GM11168 (cell line): ENCODE measurements around the gene CSRP1.

Source experiments
- in situ Hi-C: fragments of 300-500 bp; cut with MboI; formaldehyde crosslinking; loops from one replicate; pipeline ENCODE4 v1.12.0; 2022; ENCODE audit warnings: low sequenced_read_pairs; ENCODE audit not compliant: unreplicated experiment

The CSRP1 gene

DNA sequence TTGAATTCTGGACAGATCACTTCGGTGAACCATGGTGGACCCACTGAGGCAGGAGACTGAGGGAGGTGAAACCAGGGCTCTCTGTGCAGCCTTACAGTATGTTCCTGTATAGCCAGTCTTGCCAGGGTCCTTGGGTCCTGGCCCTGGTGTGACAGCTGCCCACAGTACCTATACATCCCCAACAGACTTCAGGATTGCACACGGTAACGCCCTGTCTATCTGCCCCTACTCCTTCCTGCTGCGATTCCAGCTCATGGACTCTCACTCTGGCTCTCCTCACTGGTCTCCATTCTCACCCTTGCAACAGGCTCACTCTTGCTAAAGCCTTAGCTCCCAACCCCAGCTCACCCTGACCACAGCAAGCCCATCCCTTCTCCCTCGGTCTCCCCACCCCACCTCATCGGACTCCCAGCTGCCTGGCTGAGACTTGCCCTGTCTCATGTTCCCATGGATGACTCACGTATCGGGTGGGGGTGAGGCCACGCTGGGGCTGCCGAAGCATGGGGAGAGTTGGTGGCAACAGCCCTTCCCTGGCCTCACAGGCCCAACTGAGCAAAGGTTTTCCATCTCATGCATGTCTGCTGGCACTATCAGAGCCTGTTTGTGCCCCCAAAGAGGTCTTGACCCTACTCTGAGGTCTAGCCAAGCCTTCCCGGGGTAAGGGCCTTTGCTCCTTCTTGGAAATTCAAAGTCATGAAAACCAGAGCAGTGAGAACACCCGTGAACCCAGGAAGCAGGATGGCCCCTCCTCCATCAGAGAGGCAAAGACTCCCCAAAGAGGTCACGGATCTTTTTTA lies 45.1 kb downstream of the CSRP1 start:
- in situ Hi-C loops = no loop called here

DNA sequence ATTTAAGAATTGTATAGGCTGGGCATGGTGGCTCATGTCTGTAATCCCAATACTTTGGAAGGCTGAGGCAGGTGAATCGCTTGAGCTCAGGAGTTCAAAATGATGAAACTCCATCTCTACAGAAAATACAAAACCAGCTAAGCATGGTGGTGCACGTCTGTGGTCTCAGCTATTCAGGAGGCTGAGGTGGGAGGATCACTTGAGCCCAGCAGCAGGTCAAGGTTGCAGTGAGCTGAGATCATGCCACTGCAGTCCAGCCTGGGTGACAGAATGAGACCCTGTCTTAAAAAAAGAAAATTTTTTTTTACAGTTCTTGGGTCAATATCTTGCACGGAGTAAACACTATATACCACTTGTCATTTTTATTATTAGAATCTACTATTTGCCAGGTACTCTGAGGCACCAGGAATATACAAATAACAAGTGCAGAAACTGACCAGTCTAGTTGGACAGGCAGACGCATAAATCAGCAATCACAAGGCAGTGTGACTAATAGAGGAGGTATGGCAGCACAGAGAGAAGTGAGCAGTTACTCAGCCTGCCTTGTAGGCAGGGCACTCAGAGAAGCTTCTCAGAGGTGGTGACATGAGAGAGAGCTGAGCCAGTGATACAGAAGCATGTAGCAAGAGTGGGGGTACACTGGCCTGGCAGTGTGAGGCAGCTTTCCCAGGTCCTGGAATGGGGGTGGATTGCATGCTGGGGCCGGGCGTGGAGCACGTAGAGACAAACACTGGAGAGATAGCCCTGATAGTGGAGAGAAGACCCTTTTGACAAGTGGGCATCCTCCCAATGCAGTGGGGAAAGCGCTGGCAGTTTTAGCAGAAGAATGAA lies 45.9 kb downstream of the CSRP1 start:
- in situ Hi-C loops = no loop called here

- in situ Hi-C loops = no loop called here
These were observed 47.1 kb downstream of the CSRP1 start for GRCh38 chr1:201459775-201460174.

DNA sequence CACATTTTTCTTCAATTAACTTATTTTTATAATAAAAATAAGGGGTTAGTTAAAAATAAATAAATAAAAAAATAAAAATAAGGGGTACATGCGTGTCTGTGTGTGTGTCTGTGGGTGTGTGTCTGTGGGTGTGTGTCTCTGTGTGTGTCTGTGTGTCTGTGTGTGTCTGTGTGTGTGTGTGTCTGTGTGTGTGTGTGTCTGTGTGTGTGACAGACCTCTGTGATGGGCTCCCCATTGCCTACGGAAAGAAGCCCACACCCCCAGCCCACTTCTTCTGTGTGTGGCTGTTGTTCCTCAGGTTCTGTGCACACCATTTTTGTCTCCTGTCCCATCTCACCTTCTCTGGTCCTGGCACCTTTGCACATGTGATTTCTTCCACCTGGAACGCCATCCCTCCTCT lies 47.9 kb downstream of the CSRP1 start:
- in situ Hi-C loops = no loop called here

- in situ Hi-C loops = no loop called here
These were observed 49.4 kb downstream of the CSRP1 start for GRCh38 chr1:201457508-201457960.

DNA sequence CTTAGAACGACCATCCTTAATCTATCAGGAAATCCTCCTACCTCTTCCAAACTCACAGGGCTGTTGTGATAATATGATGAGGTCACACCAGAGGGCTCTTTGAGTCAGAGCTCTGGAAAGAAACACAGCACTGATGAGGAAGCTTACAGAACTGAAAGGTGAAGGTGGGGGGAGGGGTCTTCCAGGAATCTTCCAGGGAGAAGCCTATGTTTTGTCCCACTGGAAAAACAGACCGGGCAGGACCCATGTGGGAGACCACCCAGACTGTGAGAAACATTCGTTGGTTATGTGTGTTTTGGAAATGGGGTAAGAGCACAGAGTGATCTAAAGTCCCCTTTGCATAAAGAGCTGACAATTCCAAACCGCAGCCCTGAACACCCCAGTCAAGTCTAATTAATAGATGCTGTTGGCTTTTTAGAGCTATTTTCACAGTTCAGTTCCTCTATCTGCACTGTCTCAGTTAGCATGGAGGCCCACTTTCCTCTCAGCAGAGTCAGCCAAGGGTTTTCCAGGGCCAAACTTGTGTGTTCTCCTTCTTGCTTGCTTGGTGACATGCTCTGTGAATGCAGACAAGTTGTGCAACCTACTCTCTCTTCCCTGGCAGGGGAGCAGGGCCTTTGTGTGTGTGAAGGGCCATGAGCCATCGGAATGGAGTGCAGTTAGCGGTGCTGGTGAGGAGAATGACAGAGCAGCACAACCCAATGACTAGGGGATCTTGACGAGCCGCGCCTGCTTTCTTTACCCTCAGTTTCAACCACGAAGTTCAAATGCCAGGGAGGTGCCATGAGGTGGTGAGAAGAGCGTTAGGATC lies 50.2 kb downstream of the CSRP1 start:
- in situ Hi-C loops = no loop called here

DNA sequence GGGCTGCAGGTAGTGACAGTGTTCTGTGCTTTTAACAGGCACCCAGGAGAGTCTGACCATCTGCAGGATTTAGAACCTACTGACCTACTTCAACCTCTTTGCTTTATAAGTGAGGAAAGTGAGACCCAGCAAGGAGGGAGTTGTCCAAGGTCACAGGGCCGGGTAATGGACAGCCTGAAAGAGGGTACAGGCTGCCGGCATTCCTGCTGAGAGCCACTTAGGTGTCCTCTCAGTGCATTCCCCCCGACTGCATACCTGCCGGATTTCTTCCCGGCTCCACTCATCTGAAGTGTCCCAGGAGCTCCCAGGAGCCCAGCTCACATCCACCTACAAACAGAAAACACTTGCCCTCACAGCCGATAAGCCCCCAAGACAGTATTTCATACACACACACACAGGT lies 51.8 kb downstream of the CSRP1 start:
- in situ Hi-C loops = no loop called here

DNA sequence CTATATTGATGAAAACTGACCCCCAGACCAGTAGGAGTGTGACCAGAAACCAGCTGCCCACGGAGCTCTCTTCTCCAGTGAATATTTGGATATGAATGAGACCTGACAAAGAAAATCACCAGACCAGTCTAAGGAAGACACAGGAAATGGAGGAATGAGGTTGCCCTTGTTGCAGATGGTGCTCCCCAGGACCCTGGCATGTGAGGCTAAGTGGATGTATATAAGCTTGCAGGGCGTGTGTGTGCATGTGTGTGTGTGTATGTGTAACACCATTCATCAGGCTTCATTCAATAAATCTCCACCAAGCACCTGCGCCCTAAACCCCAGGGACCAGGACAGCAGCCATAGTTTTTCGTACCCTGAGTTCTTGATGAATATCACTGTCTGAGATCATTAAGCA lies 52.3 kb downstream of the CSRP1 start:
- in situ Hi-C loops = no loop called here

- in situ Hi-C loops = no loop called here
These were observed 54.1 kb downstream of the CSRP1 start for GRCh38 chr1:201452866-201453265.

DNA sequence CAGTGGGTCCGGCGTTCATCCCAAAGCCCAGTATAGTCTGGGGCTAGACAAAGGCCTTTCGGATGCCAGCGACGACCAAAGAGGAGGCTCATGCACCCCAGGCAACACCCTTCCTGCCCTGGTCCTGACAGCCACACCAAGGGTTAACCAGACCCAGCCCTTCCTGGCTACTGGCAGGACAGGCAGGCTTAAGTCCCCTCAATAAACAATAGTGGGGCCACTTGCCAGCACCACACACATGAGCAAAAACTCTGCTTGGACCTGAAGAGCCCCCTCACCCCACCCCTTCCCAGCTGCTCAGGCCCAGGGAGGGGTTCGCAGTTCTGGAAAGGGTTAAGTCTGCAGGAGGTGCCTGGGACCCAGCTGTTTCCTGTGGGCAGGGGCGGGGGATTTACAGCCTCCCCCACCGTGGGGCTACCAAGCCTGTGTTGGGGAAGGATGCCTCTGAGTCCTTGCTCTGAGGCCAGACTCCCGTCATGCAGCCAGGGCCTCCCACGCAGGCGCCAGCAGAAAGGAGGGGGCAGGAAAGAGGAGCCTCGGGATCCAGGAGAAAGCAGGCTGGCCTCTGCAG lies 56.1 kb downstream of the CSRP1 start:
- in situ Hi-C loops = no loop called here

- in situ Hi-C loops = no loop called here
These were observed 57.9 kb downstream of the CSRP1 start for GRCh38 chr1:201448990-201449389.

GRCh38 chr1:201447903-201448871 lies 58.7 kb downstream of the CSRP1 start:
- in situ Hi-C loops = no loop called here

- in situ Hi-C loops = no loop called here
These were observed 61.6 kb downstream of the CSRP1 start for GRCh38 chr1:201445310-201445709.

- in situ Hi-C loops = no loop called here
These were observed 62.1 kb downstream of the CSRP1 start for GRCh38 chr1:201444792-201445191.

DNA sequence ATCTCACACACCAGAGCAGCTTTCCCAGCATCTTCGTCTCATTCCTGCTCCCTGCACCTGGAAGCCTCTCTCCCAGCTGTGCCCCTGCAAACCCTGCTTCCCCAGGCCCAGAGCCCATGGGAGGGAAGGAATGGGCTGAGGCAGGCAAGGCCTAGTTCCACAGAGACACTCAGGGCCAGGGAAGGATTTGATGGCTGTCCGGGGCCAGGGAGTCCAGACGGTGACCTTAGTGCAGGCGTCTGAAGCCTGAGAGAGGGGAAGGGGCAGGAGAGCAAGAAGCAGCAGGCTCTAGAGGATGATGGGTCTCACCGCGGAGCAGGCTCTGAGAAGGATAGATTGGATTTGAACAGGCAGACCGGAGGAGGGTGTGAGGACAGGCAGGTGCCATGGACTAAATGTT lies 63.2 kb downstream of the CSRP1 start:
- in situ Hi-C loops = no loop called here

DNA sequence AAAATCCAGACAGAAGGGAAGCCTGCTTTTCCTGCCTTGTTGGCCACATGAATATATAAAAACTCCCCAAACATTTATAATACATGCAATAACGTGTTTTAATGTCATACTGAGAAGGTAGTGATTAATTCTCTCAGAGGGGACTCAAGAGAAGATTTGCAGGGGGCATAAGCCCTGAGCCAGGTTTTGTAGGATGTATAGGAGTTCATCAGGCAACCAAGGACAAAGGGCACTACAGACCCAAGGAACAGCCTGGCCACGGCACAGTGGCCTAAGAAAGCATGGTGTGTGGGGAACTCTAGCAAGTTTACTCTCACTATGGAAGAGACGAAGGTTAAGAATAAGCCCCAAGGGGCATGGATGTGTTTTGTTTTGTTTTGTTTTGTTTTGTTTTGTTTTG lies 70.0 kb downstream of the CSRP1 start:
- in situ Hi-C loops = no loop called here

- in situ Hi-C loops = no loop called here
These were observed 70.5 kb downstream of the CSRP1 start for GRCh38 chr1:201436393-201436792.

DNA sequence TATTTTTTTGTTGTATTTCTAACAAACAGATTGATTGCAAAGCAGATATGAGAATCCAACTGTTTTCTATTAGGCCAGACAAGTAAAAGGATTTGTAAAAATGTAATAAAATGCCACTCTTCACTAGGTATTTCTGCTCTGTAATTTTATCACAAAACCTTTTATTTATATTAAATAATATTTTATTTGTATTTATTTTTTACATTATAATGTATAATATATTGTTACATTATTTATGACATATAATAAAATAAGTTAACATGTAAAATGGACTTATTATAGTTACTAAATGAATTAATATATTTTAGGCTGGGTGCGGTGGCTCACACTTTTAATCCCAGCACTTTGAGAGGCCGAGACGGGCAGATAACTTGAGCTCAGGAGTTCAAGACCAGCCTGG lies 72.7 kb downstream of the CSRP1 start:
- in situ Hi-C loops = no loop called here

DNA sequence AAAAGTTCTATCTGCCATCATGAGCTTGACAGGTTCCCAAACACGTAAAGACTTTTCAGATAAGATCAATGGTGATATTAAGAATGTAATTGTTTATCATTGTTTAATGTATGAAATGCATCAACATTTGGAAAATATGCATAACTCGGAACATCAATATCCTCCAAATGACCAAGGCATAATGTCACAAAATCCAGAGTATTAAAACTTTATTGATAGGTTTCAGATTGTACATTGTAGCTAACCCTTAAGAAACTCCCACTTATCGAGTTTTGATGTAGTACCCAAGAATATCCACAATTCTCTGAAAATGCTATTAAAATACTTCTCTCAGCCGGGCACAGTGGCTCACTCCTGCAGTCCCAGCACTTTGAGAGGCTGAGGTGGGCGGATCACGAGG lies 73.3 kb downstream of the CSRP1 start:
- in situ Hi-C loops = no loop called here
